NB4 (cell line): ENCODE results near the gene LRP11.

ENCODE experiments used
- DNase-seq: peaks from one replicate; pipeline ENCODE4 v3.0.0; 2010; ENCODE audit warnings: low read depth
- H3K4me3 ChIP-seq: one replicate; pipeline ENCODE4 v1.5.1; 2011; ENCODE audit warnings: mild to moderate bottlenecking, low read depth, low read length, moderate library complexity
- MYC ChIP-seq: IDR thresholded peaks from 2 replicates; pipeline ENCODE4 v1.6.1; 2011; ENCODE audit warnings: low read depth, low read length
- POLR2A ChIP-seq: IDR thresholded peaks from 2 replicates; pipeline ENCODE4 v1.6.1; 2011; ENCODE audit warnings: mild to moderate bottlenecking; ENCODE audit not compliant: insufficient read length; ENCODE audit errors: extremely low read depth
- TF ChIP-seq, protein P1 (sequence below): IDR thresholded peaks from one replicate; pipeline ENCODE4 v1.5.1; 2012; ENCODE audit warnings: low read depth, low read length
- TF ChIP-seq, protein P2 (sequence below): IDR thresholded peaks from 2 replicates; pipeline ENCODE4 v1.6.1; 2011; ENCODE audit warnings: low read depth, low read length

Gene LRP11

DNA sequence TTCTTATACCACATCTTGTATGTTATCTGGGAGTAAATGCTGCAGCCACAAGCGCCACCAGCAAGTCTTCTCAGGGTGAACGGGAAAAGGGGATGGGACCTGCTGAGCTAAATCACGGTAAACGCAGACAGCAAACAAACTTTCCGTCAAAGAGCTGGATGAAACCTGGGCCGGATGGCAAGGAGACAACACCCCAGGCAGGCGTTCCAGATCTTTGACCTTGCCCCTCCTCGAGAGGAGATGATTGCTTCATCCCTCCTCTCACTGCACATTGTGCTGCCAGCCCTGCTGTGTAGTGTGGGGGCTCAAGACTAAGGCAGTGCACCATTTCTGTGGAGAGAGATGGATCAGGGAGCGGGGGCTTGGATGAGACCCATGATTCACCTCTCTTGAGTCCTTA, 23.9 kb upstream of the LRP11 start:
- no peak for DNase-seq
- H3K4me3 ChIP-seq: no peak overlapping the region
- TF ChIP-seq MYC (no peak), POLR2A (no peak)
- TF ChIP-seq, protein P1, sequence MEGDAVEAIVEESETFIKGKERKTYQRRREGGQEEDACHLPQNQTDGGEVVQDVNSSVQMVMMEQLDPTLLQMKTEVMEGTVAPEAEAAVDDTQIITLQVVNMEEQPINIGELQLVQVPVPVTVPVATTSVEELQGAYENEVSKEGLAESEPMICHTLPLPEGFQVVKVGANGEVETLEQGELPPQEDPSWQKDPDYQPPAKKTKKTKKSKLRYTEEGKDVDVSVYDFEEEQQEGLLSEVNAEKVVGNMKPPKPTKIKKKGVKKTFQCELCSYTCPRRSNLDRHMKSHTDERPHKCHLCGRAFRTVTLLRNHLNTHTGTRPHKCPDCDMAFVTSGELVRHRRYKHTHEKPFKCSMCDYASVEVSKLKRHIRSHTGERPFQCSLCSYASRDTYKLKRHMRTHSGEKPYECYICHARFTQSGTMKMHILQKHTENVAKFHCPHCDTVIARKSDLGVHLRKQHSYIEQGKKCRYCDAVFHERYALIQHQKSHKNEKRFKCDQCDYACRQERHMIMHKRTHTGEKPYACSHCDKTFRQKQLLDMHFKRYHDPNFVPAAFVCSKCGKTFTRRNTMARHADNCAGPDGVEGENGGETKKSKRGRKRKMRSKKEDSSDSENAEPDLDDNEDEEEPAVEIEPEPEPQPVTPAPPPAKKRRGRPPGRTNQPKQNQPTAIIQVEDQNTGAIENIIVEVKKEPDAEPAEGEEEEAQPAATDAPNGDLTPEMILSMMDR: no peak
- TF ChIP-seq, protein P2, sequence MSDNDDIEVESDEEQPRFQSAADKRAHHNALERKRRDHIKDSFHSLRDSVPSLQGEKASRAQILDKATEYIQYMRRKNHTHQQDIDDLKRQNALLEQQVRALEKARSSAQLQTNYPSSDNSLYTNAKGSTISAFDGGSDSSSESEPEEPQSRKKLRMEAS: no peak

DNA sequence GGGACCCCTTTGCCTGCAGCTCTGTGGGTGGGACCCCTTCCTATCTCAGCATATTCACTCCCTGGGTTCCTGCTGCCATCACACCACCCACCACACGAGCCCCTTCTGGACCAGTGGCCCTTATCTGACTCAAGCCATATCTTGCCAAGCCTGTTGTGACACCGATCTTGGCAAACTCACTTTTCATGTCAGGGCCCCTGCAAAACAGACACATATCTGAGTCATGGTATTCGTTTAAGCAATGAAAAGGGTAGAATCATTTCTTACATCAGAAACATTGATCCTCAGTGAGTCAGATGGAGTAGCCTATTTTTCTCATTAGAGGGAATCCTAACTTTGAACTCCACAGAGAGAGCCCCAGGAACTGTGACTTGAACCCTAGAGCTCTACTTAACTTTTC, 23.2 kb upstream of the LRP11 start:
- TF ChIP-seq POLR2A (no peak), MYC (no peak)
- TF ChIP-seq, protein P1: no peak
- TF ChIP-seq, protein P2: no peak
- DNase-seq: no peak
- H3K4me3 ChIP-seq: no peak overlapping the region

DNA sequence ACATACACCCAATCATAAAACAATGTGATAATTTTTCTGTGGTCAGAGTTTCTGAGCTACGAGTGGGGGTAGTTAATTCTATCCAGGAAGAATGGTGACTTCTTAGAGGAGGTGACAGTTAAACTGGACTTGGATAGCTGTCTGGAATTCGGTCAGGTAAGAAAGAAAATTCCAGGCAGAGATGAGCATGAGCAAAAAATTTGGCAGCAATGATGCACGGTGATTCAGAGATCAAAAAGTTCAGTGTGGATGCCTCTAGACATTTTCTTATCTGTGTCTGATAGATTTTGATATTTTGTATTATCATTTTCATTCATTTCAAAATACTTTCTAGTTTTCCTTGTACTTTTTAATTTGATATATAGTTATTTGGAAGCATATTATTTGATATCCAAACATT, 21.7 kb upstream of the LRP11 start:
- DNase-seq: no peak
- TF ChIP-seq, protein P1: no peak
- TF ChIP-seq, protein P2: no peak
- TF ChIP-seq MYC (no peak), POLR2A (no peak)

GRCh38 chr6:149884617-149885016, 20.5 kb upstream of the LRP11 start:
- H3K4me3 ChIP-seq: no peak overlapping the region
- no peak for DNase-seq
- TF ChIP-seq MYC (no peak), POLR2A (no peak)
- TF ChIP-seq, protein P2: no peak
- TF ChIP-seq, protein P1: no peak

More for the DNA sequence above, 21.7 kb upstream of the LRP11 start:
- H3K4me3 ChIP-seq: no peak overlapping the region

GRCh38 chr6:149884215-149884614, 20.1 kb upstream of the LRP11 start:
- TF ChIP-seq, protein P1: no peak
- no peak for TF ChIP-seq POLR2A
- no peak for DNase-seq
- no peak overlapping the region for H3K4me3 ChIP-seq

DNA sequence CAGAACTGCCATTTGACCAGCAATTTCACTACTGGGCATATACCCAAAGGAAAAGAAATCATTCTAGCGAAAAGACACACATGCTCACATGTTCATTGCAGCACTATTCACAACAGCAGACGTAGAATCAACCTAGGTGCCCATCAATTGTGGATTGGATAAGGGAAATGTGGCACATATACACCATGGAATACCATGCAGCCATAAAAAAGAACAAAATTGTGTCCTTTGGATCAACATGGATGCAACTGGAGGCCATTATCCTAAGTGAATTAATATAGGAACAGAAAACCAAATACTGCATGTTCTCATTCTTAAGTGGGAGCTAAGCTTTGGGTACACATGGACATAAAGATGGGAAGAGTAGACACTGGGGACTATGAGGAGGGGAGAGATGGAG, 17.7 kb upstream of the LRP11 start:
- DNase-seq: no peak
- no peak overlapping the region for H3K4me3 ChIP-seq
- TF ChIP-seq POLR2A: no peak
- no peak for TF ChIP-seq MYC
- TF ChIP-seq, protein P1: no peak
